Measurements from ENCODE around the gene RALGPS1. TPM values are rescaled to one million over a fixed set of nuclear protein-coding genes. Genes with fewer than 3 reads are reported as not detected.

Gene RALGPS1
- total and polyA plus RNA-seq, 2 of the 13 experiments (the other 11 are each of a cell fraction or from before 2014, with no cell fraction given): 3.7 to 6.5 TPM

DNA sequence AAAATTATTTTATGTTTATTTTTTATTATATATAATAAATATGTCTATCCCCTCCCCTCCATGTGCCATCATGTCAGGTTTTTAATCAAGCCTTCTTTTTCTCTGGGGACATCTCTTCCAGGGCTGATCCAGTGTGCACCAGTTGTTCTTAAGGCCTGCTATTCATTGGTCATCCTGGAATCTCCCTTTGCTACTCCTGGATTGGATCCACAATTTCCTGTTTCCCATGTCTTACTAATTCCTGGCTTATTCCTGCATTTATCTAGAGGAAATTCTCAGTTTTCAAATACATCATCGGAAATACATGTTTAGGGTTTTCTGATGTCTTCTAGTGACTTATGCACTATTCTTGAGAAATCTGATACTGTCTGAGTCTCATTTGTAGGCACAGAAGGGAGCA lies 151.0 kb downstream of the RALGPS1 start (continued):
- TF ChIP-seq LCORL (IDR thresholded peaks at IDR 0.05) (no peak), LCORL (CRISPR knock-in tag; IDR thresholded peaks at IDR 0.05) (no peak), ZNF296 (CRISPR knock-in tag; conservative IDR thresholded peaks at IDR 0.05) (no peak), SAFB2 (CRISPR knock-in tag; IDR thresholded peaks at IDR 0.05; ENCODE audit: borderline replicate concordance, low read depth) (no peak), ZIK1 (CRISPR knock-in tag; IDR thresholded peaks at IDR 0.05; ENCODE audit: borderline replicate concordance, low read depth) (no peak), NFE2L1 (CRISPR knock-in tag; IDR thresholded peaks at IDR 0.05; ENCODE audit: borderline replicate concordance) (no peak), SP140L (CRISPR knock-in tag; IDR thresholded peaks at IDR 0.05; ENCODE audit: borderline replicate concordance) (no peak)
- TF ChIP-seq, protein P1, sequence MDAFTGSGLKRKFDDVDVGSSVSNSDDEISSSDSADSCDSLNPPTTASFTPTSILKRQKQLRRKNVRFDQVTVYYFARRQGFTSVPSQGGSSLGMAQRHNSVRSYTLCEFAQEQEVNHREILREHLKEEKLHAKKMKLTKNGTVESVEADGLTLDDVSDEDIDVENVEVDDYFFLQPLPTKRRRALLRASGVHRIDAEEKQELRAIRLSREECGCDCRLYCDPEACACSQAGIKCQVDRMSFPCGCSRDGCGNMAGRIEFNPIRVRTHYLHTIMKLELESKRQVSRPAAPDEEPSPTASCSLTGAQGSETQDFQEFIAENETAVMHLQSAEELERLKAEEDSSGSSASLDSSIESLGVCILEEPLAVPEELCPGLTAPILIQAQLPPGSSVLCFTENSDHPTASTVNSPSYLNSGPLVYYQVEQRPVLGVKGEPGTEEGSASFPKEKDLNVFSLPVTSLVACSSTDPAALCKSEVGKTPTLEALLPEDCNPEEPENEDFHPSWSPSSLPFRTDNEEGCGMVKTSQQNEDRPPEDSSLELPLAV (CRISPR knock-in tag; conservative IDR thresholded peaks at IDR 0.05; ENCODE audit: low read depth): no peak

DNA sequence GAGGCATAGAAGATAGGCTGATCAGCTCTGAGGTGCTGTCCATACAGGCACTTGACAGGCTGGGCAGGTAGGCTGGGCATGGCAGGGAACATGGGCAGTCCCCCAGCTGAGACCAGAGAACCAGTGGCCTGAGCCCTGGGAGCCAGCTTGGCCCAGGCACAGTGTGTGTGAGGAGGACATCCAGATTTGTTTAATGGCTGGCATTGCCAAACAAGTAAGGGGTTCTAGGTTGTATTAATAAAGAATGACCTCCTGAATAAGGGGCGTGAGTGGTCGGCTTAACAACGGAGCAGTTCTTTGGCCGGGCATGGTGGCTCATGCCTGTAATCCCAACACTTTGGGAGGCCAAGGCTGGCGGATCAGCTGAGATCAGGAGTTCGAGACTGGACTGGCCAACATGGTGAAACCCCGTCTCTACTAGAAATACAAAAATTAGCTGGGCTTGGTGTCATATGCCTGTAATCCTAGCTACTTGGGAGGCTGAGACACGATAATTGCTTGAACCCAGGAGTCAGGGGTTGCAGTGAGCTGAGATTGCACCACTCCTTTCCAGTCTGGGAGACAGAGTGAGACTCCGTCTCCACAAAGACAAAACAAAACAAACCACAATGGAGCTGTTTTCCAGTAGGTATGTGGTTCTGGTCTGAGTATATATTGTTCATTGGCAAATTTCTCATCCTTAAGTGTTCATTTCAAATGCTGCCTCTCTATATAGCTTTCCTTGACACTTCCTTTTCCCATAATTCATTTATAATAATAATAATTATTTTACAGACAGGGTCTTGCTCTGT lies 151.7 kb downstream of the RALGPS1 start:
- Histone ChIP-seq H3K4me3 (replicated peaks in 1 of 3; ENCODE audit: insufficient read depth in 1 of 3, low read depth in 2 of 3, low read length in 3 of 3) (no peak overlapping the region), H3K79me2 (ENCODE audit: insufficient read depth, low read length) (no peaks in the 10 kb centered on the region), H3K9ac (ENCODE audit: insufficient read depth, low read depth, low read length) (no peak overlapping the region), H3K4me2 (ENCODE audit: low read depth, low read length) (no peak overlapping the region), H3K27ac (ENCODE audit: extremely low read length, insufficient read depth, low read length) (no peak overlapping the region), H3K9me3 (ENCODE audit: low read length) (no peaks in the 10 kb centered on the region), H4K20me1 (ENCODE audit: insufficient read depth, low read length) (no peaks in the 10 kb centered on the region), H3K27me3 (ENCODE audit: control insufficient read depth in 1 of 2, insufficient read depth in 2 of 2, low read length in 2 of 2) (no peaks in the 10 kb centered on the region), H3K36me3 (replicated peaks in 1 of 2; ENCODE audit: control insufficient read depth in 1 of 2, insufficient read depth in 2 of 2, low read length in 2 of 2) (no peaks in the 10 kb centered on the region), H3K4me1 (ENCODE audit: insufficient read depth, low read length) (peaks cover 12% of the 10 kb centered on the region; the same call in 1 of the 2 replicates), H2AFZ (ENCODE audit: low read length) (no peak overlapping the region)
- BruUV-seq (replicated peaks): no TSS peak
- DNase-seq (ENCODE audit: low spot score) (no peak), ATAC-seq (no peak), FAIRE-seq (no peak)
- TF ChIP-seq, protein P2, sequence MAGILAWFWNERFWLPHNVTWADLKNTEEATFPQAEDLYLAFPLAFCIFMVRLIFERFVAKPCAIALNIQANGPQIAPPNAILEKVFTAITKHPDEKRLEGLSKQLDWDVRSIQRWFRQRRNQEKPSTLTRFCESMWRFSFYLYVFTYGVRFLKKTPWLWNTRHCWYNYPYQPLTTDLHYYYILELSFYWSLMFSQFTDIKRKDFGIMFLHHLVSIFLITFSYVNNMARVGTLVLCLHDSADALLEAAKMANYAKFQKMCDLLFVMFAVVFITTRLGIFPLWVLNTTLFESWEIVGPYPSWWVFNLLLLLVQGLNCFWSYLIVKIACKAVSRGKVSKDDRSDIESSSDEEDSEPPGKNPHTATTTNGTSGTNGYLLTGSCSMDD (CRISPR knock-in tag; IDR thresholded peaks at IDR 0.05): no peak
- TF ChIP-seq, protein P3, sequence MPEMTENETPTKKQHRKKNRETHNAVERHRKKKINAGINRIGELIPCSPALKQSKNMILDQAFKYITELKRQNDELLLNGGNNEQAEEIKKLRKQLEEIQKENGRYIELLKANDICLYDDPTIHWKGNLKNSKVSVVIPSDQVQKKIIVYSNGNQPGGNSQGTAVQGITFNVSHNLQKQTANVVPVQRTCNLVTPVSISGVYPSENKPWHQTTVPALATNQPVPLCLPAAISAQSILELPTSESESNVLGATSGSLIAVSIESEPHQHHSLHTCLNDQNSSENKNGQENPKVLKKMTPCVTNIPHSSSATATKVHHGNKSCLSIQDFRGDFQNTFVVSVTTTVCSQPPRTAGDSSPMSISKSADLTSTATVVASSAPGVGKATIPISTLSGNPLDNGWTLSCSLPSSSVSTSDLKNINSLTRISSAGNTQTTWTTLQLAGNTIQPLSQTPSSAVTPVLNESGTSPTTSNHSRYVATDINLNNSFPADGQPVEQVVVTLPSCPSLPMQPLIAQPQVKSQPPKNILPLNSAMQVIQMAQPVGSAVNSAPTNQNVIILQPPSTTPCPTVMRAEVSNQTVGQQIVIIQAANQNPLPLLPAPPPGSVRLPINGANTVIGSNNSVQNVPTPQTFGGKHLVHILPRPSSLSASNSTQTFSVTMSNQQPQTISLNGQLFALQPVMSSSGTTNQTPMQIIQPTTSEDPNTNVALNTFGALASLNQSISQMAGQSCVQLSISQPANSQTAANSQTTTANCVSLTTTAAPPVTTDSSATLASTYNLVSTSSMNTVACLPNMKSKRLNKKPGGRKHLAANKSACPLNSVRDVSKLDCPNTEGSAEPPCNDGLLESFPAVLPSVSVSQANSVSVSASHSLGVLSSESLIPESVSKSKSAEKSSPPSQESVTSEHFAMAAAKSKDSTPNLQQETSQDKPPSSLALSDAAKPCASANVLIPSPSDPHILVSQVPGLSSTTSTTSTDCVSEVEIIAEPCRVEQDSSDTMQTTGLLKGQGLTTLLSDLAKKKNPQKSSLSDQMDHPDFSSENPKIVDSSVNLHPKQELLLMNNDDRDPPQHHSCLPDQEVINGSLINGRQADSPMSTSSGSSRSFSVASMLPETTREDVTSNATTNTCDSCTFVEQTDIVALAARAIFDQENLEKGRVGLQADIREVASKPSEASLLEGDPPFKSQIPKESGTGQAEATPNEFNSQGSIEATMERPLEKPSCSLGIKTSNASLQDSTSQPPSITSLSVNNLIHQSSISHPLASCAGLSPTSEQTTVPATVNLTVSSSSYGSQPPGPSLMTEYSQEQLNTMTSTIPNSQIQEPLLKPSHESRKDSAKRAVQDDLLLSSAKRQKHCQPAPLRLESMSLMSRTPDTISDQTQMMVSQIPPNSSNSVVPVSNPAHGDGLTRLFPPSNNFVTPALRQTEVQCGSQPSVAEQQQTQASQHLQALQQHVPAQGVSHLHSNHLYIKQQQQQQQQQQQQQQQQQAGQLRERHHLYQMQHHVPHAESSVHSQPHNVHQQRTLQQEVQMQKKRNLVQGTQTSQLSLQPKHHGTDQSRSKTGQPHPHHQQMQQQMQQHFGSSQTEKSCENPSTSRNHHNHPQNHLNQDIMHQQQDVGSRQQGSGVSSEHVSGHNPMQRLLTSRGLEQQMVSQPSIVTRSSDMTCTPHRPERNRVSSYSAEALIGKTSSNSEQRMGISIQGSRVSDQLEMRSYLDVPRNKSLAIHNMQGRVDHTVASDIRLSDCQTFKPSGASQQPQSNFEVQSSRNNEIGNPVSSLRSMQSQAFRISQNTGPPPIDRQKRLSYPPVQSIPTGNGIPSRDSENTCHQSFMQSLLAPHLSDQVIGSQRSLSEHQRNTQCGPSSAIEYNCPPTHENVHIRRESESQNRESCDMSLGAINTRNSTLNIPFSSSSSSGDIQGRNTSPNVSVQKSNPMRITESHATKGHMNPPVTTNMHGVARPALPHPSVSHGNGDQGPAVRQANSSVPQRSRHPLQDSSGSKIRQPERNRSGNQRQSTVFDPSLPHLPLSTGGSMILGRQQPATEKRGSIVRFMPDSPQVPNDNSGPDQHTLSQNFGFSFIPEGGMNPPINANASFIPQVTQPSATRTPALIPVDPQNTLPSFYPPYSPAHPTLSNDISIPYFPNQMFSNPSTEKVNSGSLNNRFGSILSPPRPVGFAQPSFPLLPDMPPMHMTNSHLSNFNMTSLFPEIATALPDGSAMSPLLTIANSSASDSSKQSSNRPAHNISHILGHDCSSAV (CRISPR knock-in tag; IDR thresholded peaks at IDR 0.05; ENCODE audit: borderline replicate concordance): no peak
- TF ChIP-seq JUND (CRISPR knock-in tag; IDR thresholded peaks at IDR 0.05): no peak
- intact Hi-C loops (cut with micrococcal nuclease; ENCODE audit: unreplicated experiment): loop anchor here (2.0 kb wide), 1 partner anchor 67 kb away; no protein-coding TSS in a partner anchor
- in situ Hi-C loops (cut with HindIII; ENCODE audit: extremely low pct_ligation_motif_present, low pct_unique_long_range_greater_than_20kb): no loop called here
- CTCF ChIA-PET (ENCODE audit: low intra/inter-chr PET ratio, low total read pairs): no interaction called here
- POLR2A ChIA-PET: no interaction called here
- 91% methylated on average over 9 of the region's 9 CpGs for WGBS (ENCODE audit: low lambda C conversion rate)

Measured in HepG2 (cell line).